ENCODE results near the gene ZBTB42.

DNA sequence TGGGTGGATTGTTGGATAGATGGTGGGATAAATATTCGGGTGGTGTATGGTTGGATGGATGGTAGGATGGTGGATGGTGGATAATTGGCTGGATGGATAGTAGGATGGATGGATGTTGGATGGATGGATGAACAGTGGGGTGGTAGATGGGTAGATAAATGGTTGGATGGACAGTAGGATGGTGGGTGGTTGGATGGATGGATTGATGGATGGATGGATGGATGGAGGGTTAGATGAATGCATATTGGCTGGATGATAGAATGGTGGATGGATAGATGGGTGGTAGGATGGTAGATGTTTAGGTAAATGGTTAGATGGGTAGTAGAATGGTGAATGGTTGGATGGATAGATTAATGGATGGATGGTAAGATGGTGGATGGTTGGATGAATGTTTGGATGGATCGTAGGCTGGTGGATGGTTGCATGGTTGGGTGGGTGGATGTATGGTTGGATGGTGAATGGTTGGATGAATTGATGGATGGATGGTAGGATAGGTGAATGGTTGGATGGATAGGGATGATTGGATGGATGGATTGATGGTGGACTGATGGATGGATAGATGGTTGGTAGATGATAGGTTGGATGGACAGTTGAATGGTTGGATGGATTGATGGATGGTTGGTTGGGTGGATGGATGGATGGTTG, 23.6 kb downstream of the ZBTB42 start:
- TF ChIP-seq CTCF (conservative IDR thresholded peaks at IDR 0.05) (no peak), ZFX (IDR thresholded peaks at IDR 0.05) (no peak)
